ENCODE measurements around the gene PPIE.
"Not testable (repeated sequence)": the region's sequence is repeated elsewhere in the genome, so short reads cannot be mapped to it uniquely, and the experiment has no call there.

Gene PPIE

GRCh38 chr1:39786303-39787107, 47.8 kb downstream of the PPIE start:
- H3K36me3 ChIP-seq (replicated peaks); H3K27me3 ChIP-seq (ENCODE audit: low read depth); H3K4me3 ChIP-seq; H3K4me1 ChIP-seq; H3K9me3 ChIP-seq; in situ Hi-C loops (cut with MboI; ENCODE audit: low sequenced_read_pairs); DNase-seq (ENCODE audit: low spot score in 2 of 2): not testable (repeated sequence)

- in situ Hi-C loops (cut with MboI; ENCODE audit: low sequenced_read_pairs); H3K4me3 ChIP-seq; H3K4me1 ChIP-seq; H3K27me3 ChIP-seq (ENCODE audit: low read depth); DNase-seq (ENCODE audit: low spot score in 2 of 2); H3K9me3 ChIP-seq; H3K36me3 ChIP-seq (replicated peaks): not testable (repeated sequence)
Observed at GRCh38 chr1:39787108-39787375, 48.4 kb downstream of the PPIE start.

GRCh38 chr1:39787468-39787867, 48.8 kb downstream of the PPIE start:
- peaks cover 7% of the 10 kb centered on the region for H3K4me1 ChIP-seq
- DNase-seq (ENCODE audit: low spot score in 2 of 2), result no peak
- H3K36me3 ChIP-seq (replicated peaks), result no peaks in the 10 kb centered on the region
- no peak overlapping the region; the same call in 1 of the 2 replicates for H3K4me3 ChIP-seq
- H3K9me3 ChIP-seq, result no peaks in the 10 kb centered on the region
- H3K27me3 ChIP-seq (ENCODE audit: low read depth), result no peaks in the 10 kb centered on the region
- in situ Hi-C loops (cut with MboI; ENCODE audit: low sequenced_read_pairs), result no loop called here

GRCh38 chr1:39787964-39788363, 49.3 kb downstream of the PPIE start:
- in situ Hi-C loops (cut with MboI; ENCODE audit: low sequenced_read_pairs); H3K27me3 ChIP-seq (ENCODE audit: low read depth); H3K4me1 ChIP-seq; H3K36me3 ChIP-seq (replicated peaks); DNase-seq (ENCODE audit: low spot score in 2 of 2); H3K9me3 ChIP-seq: not testable (repeated sequence)
- peak overlapping the region; percentile 9; the same call in 1 of the 2 replicates for H3K4me3 ChIP-seq

GRCh38 chr1:39788426-39788757, 49.7 kb downstream of the PPIE start:
- Histone ChIP-seq H3K4me1 (peaks cover 7% of the 10 kb centered on the region), H3K4me3 (peak overlapping the region; percentile 52), H3K36me3 (replicated peaks) (no peaks in the 10 kb centered on the region; the same call in 1 of the 2 replicates), H3K9me3 (no peaks in the 10 kb centered on the region), H3K27me3 (ENCODE audit: low read depth) (no peaks in the 10 kb centered on the region)
- in situ Hi-C loops (cut with MboI; ENCODE audit: low sequenced_read_pairs), result no loop called here
- DNase-seq (ENCODE audit: low spot score in 2 of 2), result no peak

- peak within 1 kb of the TSS; percentile 52 for H3K4me3 ChIP-seq
- no peaks in the 10 kb centered on the region for H3K9me3 ChIP-seq
- H3K27me3 ChIP-seq (ENCODE audit: low read depth), result no peaks in the 10 kb centered on the region
- in situ Hi-C loops (cut with MboI; ENCODE audit: low sequenced_read_pairs), result no loop called here
- peaks cover 7% of the 10 kb centered on the region for H3K4me1 ChIP-seq
- DNase-seq (ENCODE audit: low spot score in 2 of 2), result peak; percentile 70 to 85
- H3K36me3 ChIP-seq (replicated peaks), result no peaks in the 10 kb centered on the region; the same call in 1 of the 2 replicates
Observed at GRCh38 chr1:39788758-39789570, 50.3 kb downstream of the PPIE start, which contains the start of gene BMP8B. BMP8B (minus strand) TSS chr1:39788865; CDS start chr1:39788485, 380 bp downstream.

GRCh38 chr1:39789571-39790110, 51.0 kb downstream of the PPIE start:
- no peaks in the 10 kb centered on the region for H3K9me3 ChIP-seq
- no peaks in the 10 kb centered on the region for H3K27me3 ChIP-seq (ENCODE audit: low read depth)
- no peak for DNase-seq (ENCODE audit: low spot score in 2 of 2)
- no peaks in the 10 kb centered on the region; the same call in 1 of the 2 replicates for H3K36me3 ChIP-seq (replicated peaks)
- peaks cover 7% of the 10 kb centered on the region for H3K4me1 ChIP-seq
- in situ Hi-C loops (cut with MboI; ENCODE audit: low sequenced_read_pairs), result loop anchor here (10.0 kb wide), 1 partner anchor 185 kb away; no protein-coding TSS in a partner anchor
- H3K4me3 ChIP-seq, result peak overlapping the region; percentile 52

- in situ Hi-C loops (cut with MboI; ENCODE audit: low sequenced_read_pairs), result loop anchor here (10.0 kb wide), 1 partner anchor 187 kb away; no protein-coding TSS in a partner anchor
- H3K27me3 ChIP-seq (ENCODE audit: low read depth), result no peaks in the 10 kb centered on the region
- DNase-seq (ENCODE audit: low spot score in 2 of 2), result no peak
- H3K4me1 ChIP-seq, result peaks cover 7% of the 10 kb centered on the region
- H3K4me3 ChIP-seq, result no peak overlapping the region
- H3K9me3 ChIP-seq, result no peaks in the 10 kb centered on the region
- no peaks in the 10 kb centered on the region; the same call in 1 of the 2 replicates for H3K36me3 ChIP-seq (replicated peaks)
Observed at GRCh38 chr1:39791838-39792237, 53.2 kb downstream of the PPIE start.

- Histone ChIP-seq H3K4me1 (peaks cover 4% of the 10 kb centered on the region; the same call in 1 of the 2 replicates), H3K9me3 (no peaks in the 10 kb centered on the region), H3K27me3 (ENCODE audit: low read depth) (no peaks in the 10 kb centered on the region), H3K36me3 (replicated peaks) (no peaks in the 10 kb centered on the region; the same call in 1 of the 2 replicates), H3K4me3 (no peak overlapping the region)
- no peak for DNase-seq (ENCODE audit: low spot score in 2 of 2)
- in situ Hi-C loops (cut with MboI; ENCODE audit: low sequenced_read_pairs), result loop anchor here (10.0 kb wide), 1 partner anchor 191 kb away; no protein-coding TSS in a partner anchor
Observed at GRCh38 chr1:39795651-39796050, 57.0 kb downstream of the PPIE start.

GRCh38 chr1:39798859-39799769, 60.4 kb downstream of the PPIE start:
- in situ Hi-C loops (cut with MboI; ENCODE audit: low sequenced_read_pairs), result loop anchor here (10.0 kb wide), 1 partner anchor 194 kb away; no protein-coding TSS in a partner anchor
- DNase-seq (ENCODE audit: low spot score in 2 of 2), result peak; percentile 85 to 92
- H3K4me1 ChIP-seq; H3K4me3 ChIP-seq; H3K27me3 ChIP-seq (ENCODE audit: low read depth); H3K9me3 ChIP-seq; H3K36me3 ChIP-seq (replicated peaks): not testable (repeated sequence)

GRCh38 chr1:39799770-39800470, 61.2 kb downstream of the PPIE start:
- Histone ChIP-seq H3K27me3 (ENCODE audit: low read depth) (no peaks in the 10 kb centered on the region), H3K9me3 (peaks cover under 1% of the 10 kb centered on the region; the same call in 1 of the 2 replicates), H3K4me1 (peaks cover 8% of the 10 kb centered on the region), H3K36me3 (replicated peaks) (no peaks in the 10 kb centered on the region), H3K4me3 (no peak overlapping the region)
- peak; percentile 43 to 90 for DNase-seq (ENCODE audit: low spot score in 2 of 2)
- in situ Hi-C loops (cut with MboI; ENCODE audit: low sequenced_read_pairs), result loop anchor here (10.0 kb wide), 1 partner anchor 195 kb away; no protein-coding TSS in a partner anchor

GRCh38 chr1:39800471-39800835, 61.8 kb downstream of the PPIE start:
- peaks cover 8% of the 10 kb centered on the region for H3K4me1 ChIP-seq
- H3K4me3 ChIP-seq, result no peak overlapping the region
- H3K27me3 ChIP-seq (ENCODE audit: low read depth), result no peaks in the 10 kb centered on the region
- H3K36me3 ChIP-seq (replicated peaks), result no peaks in the 10 kb centered on the region
- in situ Hi-C loops (cut with MboI; ENCODE audit: low sequenced_read_pairs), result no loop called here
- H3K9me3 ChIP-seq, result peaks cover 5% of the 10 kb centered on the region; the same call in 1 of the 2 replicates
- no peak for DNase-seq (ENCODE audit: low spot score in 2 of 2)

Measured in HAP-1 (cell line).